Motor neuron (in vitro differentiated cells): ENCODE measurements around the gene PITPNC1. TPM values are rescaled to one million over a fixed set of nuclear protein-coding genes. Genes with fewer than 3 reads are reported as not detected.
"Not testable (repeated sequence)": the region's sequence is repeated elsewhere in the genome, so short reads cannot be mapped to it uniquely, and the experiment has no call there.

ENCODE experiments used
- ATAC-seq, 8 experiments: fragments of 200-7000 bp; cut with Tn5 transposase; replicated peaks in 6 of 8; 2 replicates each; pipeline ENCODE4 v1.8.0; 2021; ENCODE audit warnings: mild to moderate bottlenecking in 8 of 8, moderate library complexity in 8 of 8
- H3K27ac ChIP-seq, 2 donors: fragments of 250-450 bp; sonication (Bioruptor Pico); 2 replicates each; pipeline ENCODE4 v1.9.0; 2021; ENCODE audit warnings: antibody characterized with exemption in 2 of 2, mild to moderate bottlenecking in 2 of 2, moderate library complexity in 1 of 2
- H3K4me1 ChIP-seq, 2 donors: fragments of 250-450 bp; sonication (Bioruptor Pico); replicated peaks in 1 of 2; 2 replicates each; pipeline ENCODE4 v1.6.1; 2021; ENCODE audit warnings: antibody characterized with exemption in 2 of 2, mild to moderate bottlenecking in 2 of 2, moderate library complexity in 1 of 2
- H3K4me3 ChIP-seq, 5 donors: fragments of 250-450 bp; sonication (Bioruptor Pico); 2 replicates each; pipeline ENCODE4 v1.9.0; 2021; ENCODE audit warnings: antibody characterized with exemption in 5 of 5, mild to moderate bottlenecking in 5 of 5, moderate library complexity in 4 of 5
- WGBS, 10 experiments: fragments of 450-650 bp; shearing (Covaris generic); methylation state at CpG; one replicate each; pipeline ENCODE4 v1.0.0; 2022; 5-methylcytosine and 5-hydroxymethylcytosine counted together
- in situ Hi-C, 9 experiments: fragments of 400-800 bp; cut with MboI; loops; one replicate each; pipeline ENCODE4 v1.15.0; 2021; ENCODE audit warnings: low sequenced_read_pairs in 9 of 9, low pct_unique_long_range_greater_than_20kb in 2 of 9; ENCODE audit not compliant: unreplicated experiment in 9 of 9
- total RNA-seq, 8 experiments: library from RNA; unstranded; fragments of 300-600 nt; gene quantifications; 2 replicates each; pipeline versions ENCODE4 v1.2.3 to v1.2.4, GENCODE V29; 2022

The PITPNC1 gene
- total RNA-seq, 8 experiments from 2014 or later = 8.8 to 67.0 (median 19.7) TPM

GRCh38 chr17:67412941-67413340 lies 35.9 kb downstream of the PITPNC1 start:
- Histone ChIP-seq H3K27ac (no peak overlapping the region), H3K4me1 (peaks cover 4 to 5% of the 10 kb centered on the region in 2 donors), H3K4me3 (no peak overlapping the region)
- WGBS, 10 experiments = 43 to 100% (median 78%) methylated on average over 1 to 2 of the region's 2 CpGs; no CpG with 5 or more reads in 2 of the 10 experiments
- ATAC-seq = no peak
- in situ Hi-C loops = no loop called here

DNA sequence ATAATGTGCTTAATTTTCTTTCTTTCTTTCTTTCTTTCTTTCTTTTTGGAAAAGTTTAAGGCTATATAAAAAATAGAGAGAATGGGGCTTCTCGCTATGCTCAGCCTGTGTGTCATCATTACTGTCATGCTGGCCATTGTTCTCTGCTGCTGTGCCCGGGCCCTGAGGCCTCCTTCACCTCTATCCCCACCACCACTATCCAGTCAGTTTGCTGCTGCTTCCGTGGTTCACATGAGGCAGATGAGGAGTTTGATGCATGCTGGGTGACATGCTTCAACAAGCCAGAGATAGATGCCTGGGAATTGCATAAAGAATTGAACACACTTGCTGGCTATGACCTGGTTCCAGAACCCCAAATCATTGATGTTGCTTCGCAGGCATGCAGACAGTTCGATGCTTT lies 36.3 kb downstream of the PITPNC1 start:
- in situ Hi-C loops = no loop called here
- ATAC-seq = peak in 5 of 8 experiments; percentile 75 to 89 (median 84)

GRCh38 chr17:67414130-67414529 lies 37.0 kb downstream of the PITPNC1 start:
- in situ Hi-C loops = no loop called here
- ATAC-seq = no peak
- Histone ChIP-seq H3K27ac (no peak overlapping the region), H3K4me3 (no peak overlapping the region), H3K4me1 (peaks cover 4 to 5% of the 10 kb centered on the region in 2 donors)
- 80 to 100% (median 100%) methylated on average over 1 of the region's 1 CpG; no CpG with 5 or more reads in 3 of the 10 experiments for WGBS, 10 experiments

More for the DNA sequence above, 36.3 kb downstream of the PITPNC1 start:
- H3K4me3 ChIP-seq = no peak overlapping the region
- WGBS, 10 experiments = 20 to 100% (median 44%) methylated on average over 1 to 5 of the region's 5 CpGs; no CpG with 5 or more reads in 3 of the 10 experiments
- H3K27ac ChIP-seq = no peak overlapping the region
- H3K4me1 ChIP-seq = peaks cover 4 to 5% of the 10 kb centered on the region in 2 donors

DNA sequence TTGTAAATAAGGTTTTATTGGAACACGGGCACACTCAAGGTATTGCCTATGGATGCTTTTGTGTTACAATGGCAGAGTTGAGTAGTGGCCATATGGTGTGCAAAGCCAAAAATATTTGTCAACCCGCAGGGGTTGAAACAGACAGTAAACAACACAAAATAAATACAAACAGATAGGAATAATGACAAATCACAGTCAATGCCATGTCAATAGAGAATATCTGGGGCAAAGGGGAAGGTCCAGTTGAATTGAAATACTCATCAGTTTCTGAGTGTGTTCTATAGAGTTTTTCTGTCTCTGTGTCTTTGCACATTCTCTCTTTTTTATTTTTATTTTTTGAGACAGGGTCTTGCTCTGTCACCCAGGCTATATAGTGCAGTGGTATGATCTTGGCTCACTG lies 37.5 kb downstream of the PITPNC1 start:
- ATAC-seq = no peak
- Histone ChIP-seq H3K4me3 (no peak overlapping the region), H3K27ac (no peak overlapping the region), H3K4me1 (peaks cover 4 to 5% of the 10 kb centered on the region in 2 donors)
- 83 to 100% (median 100%) methylated on average over 1 to 2 of the region's 2 CpGs; no CpG with 5 or more reads in 1 of the 10 experiments for WGBS, 10 experiments
- in situ Hi-C loops = no loop called here

GRCh38 chr17:67415291-67415690 lies 38.2 kb downstream of the PITPNC1 start:
- 51 to 98% (median 95%) methylated on average over 1 to 7 of the region's 7 CpGs; no CpG with 5 or more reads in 2 of the 10 experiments for WGBS, 10 experiments
- peaks cover 4 to 5% of the 10 kb centered on the region in 2 donors for H3K4me1 ChIP-seq
- no peak overlapping the region for H3K27ac ChIP-seq
- no peak overlapping the region for H3K4me3 ChIP-seq
- ATAC-seq = no peak
- in situ Hi-C loops = no loop called here

DNA sequence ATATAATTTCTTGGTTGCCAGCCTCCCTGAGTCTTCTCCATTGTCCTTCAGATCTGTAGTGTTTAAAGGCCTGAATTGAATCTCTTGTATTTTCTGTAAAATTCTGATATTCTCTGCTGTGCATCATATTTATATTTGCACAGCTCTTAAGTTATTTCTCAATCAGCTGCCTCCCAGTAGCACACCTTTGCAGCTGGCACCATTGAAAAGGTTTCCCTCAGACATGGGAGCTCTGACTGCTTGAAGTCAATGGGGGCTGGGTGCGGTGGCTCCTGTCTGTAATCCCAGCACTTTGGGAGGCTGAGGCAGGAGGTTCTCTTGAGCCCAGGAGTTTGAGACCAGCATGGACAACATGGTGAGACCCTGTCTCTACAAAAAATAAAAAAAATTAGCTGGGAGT lies 40.4 kb downstream of the PITPNC1 start:
- H3K27ac ChIP-seq = no peak overlapping the region
- peaks cover 4 to 5% of the 10 kb centered on the region in 2 donors for H3K4me1 ChIP-seq
- no peak overlapping the region for H3K4me3 ChIP-seq
- in situ Hi-C loops = no loop called here
- ATAC-seq = no peak
- WGBS, 10 experiments = 100% methylated on average over 1 of the region's 1 CpG; no CpG with 5 or more reads in 7 of the 10 experiments

DNA sequence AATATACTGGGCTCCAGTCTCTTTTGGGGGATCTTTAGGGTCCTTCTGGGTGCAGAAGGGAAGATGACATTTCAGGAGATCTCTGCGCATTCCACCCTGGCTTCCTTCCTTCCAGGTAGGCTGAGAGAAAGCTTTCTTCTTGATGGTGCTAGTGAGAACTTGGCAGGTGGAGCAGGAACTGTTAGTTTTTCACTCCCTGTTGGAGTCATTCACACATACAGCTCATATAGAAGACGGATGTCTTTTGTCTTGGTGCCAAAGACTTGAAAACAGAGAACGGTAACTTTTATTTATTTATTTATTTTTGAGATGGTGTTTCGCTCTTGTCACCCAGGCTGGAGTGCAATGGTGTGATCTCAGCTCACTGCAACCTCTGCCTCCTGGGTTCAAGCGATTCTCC lies 43.9 kb downstream of the PITPNC1 start:
- H3K27ac ChIP-seq = no peak overlapping the region
- H3K4me3 ChIP-seq = no peak overlapping the region
- in situ Hi-C loops = no loop called here
- ATAC-seq = no peak
- WGBS, 10 experiments = 20 to 100% (median 94%) methylated on average over 1 to 4 of the region's 5 CpGs; no CpG with 5 or more reads in 1 of the 10 experiments
- H3K4me1 ChIP-seq = no peaks in the 10 kb centered on the region

DNA sequence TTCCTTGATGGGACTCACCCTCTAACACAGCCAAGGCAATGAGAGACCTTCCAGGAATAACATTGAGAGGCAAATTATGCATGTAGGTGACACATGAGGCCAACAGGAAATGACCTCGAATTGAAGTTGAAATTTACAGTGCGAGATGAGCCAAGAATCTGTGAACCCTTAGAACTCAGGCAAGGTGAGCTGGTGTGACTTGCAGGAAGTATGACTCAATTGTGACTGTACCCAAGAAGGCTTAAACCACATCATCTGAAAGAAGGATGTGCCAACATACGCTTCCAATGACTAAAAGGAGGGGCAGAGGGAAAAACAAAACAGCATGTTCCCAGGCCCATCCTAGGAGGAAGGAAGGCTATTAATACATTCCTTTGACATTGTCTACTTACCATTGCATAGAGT lies 44.8 kb downstream of the PITPNC1 start:
- 0 to 92% (median 65%) methylated on average over 1 to 3 of the region's 3 CpGs; no CpG with 5 or more reads in 2 of the 10 experiments for WGBS, 10 experiments
- H3K27ac ChIP-seq = no peak overlapping the region
- peak in 6 of 8 experiments; percentile 52 to 93 (median 74) for ATAC-seq
- in situ Hi-C loops = no loop called here
- no peak overlapping the region for H3K4me3 ChIP-seq
- H3K4me1 ChIP-seq = no peaks in the 10 kb centered on the region

DNA sequence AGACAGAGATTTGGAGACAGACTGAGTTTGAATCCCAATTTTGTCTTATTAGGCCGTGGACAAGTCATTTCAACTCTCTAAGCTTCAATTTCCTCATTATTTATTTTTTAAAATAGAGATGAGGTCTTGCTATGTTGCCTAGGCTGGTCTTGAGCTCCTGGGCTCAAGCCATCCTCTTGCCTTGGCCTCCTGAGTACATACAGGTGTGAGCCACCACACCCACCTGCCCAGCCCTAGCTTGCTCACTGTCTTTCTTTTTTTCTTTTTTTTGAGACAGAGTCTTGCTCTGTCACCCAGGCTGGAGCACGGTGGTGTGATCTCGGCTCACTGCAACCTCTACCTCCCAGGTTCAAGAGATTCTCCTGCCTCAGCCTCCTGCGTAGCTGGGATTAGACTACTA lies 45.2 kb downstream of the PITPNC1 start:
- H3K4me3 ChIP-seq, H3K27ac ChIP-seq, H3K4me1 ChIP-seq, in situ Hi-C loops, ATAC-seq: not testable (repeated sequence)
- 38 to 100% (median 93%) methylated on average over 1 to 2 of the region's 4 CpGs; no CpG with 5 or more reads in 5 of the 10 experiments for WGBS, 10 experiments

- in situ Hi-C loops = no loop called here
- H3K4me3 ChIP-seq = no peak overlapping the region
- peak in 1 of 8 experiments; percentile 29 for ATAC-seq
- WGBS, 10 experiments = 29 to 100% (median 92%) methylated on average over 1 to 4 of the region's 4 CpGs; no CpG with 5 or more reads in 1 of the 10 experiments
- H3K27ac ChIP-seq = no peak overlapping the region
- H3K4me1 ChIP-seq = no peaks in the 10 kb centered on the region
Measured at GRCh38 chr17:67422897-67423296, 45.8 kb downstream of the PITPNC1 start.

DNA sequence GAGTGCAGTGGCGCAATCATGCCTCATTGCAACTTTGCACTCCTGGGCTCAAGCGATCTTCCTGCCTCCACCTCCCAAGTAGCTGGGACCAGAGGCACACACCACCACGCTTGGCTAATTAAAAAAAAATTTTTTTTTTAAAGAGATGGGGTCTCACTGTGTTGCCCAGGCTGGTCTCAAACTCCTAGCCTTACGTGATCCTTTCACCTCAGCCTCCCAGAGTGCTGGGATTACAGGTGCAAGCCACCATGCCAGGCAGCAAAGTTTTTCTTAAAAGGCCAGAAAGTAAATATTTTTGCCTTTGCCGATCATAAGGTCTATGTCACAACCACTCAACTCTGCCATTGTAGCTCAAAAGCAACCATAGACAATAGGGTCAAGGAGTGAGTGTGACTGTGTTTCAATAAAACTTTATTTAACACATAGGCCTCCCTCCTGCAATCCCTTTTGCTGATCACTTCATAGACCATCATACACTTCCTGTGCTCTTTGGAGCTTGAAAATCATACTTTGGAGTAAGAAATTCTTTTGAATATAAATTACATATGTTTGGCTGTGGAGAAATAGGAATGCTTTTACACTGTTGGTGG lies 48.6 kb downstream of the PITPNC1 start:
- Histone ChIP-seq H3K27ac (no peak overlapping the region), H3K4me1 (no peaks in the 10 kb centered on the region), H3K4me3 (no peak overlapping the region)
- in situ Hi-C loops = no loop called here
- no peak for ATAC-seq
- WGBS, 10 experiments = 87 to 100% (median 100%) methylated on average over 1 to 5 of the region's 5 CpGs; no CpG with 5 or more reads in 1 of the 10 experiments

DNA sequence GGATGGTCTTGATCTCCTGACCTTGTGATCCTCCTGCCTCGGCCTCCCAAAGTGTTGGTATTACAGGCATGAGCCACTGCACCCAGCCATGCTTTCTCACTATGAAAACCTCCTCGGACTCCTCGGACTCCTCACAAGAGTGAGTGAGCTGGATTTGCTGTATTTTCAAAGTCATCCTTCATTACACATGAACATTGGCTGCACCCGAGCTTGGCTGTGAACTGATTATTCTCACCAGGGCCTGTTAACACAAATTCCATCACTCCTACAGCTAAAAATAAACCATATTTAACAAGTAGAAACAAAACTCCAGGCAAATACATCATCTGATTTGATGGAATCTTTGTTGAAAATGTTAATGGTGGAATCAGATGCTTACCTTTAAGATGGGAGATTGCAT lies 50.3 kb downstream of the PITPNC1 start:
- in situ Hi-C loops = no loop called here
- no peak for ATAC-seq
- Histone ChIP-seq H3K27ac (no peak overlapping the region), H3K4me3 (no peak overlapping the region), H3K4me1 (peaks cover 0 to 8% of the 10 kb centered on the region in 2 donors)
- 27 to 100% (median 76%) methylated on average over 2 to 4 of the region's 4 CpGs; no CpG with 5 or more reads in 4 of the 10 experiments for WGBS, 10 experiments

GRCh38 chr17:67430515-67430914 lies 53.4 kb downstream of the PITPNC1 start:
- 90 to 100% (median 94%) methylated on average over 2 to 4 of the region's 4 CpGs; no CpG with 5 or more reads in 6 of the 10 experiments for WGBS, 10 experiments
- H3K4me1 ChIP-seq, ATAC-seq, H3K4me3 ChIP-seq, H3K27ac ChIP-seq, in situ Hi-C loops: not testable (repeated sequence)
